GM18508 (cell line): ENCODE data around the gene IRF7.

Source experiments
- ATAC-seq: cut with Tn5 transposase; IDR thresholded peaks from one replicate; pipeline ENCODE4 v1.9.1; 2021; ENCODE audit warnings: moderate number of reproducible peaks; ENCODE audit not compliant: insufficient read depth, unreplicated experiment

The IRF7 gene

GRCh38 chr11:641806-642370, 26.1 kb upstream of the IRF7 start:
- ATAC-seq, result no peak

GRCh38 chr11:640021-640706, 24.4 kb upstream of the IRF7 start:
- ATAC-seq, result no peak

GRCh38 chr11:639332-639955, 23.7 kb upstream of the IRF7 start:
- ATAC-seq, result no peak

- ATAC-seq, result no peak
Measured at GRCh38 chr11:638631-639331, 23.0 kb upstream of the IRF7 start.

GRCh38 chr11:637593-638521, 22.1 kb upstream of the IRF7 start:
- no peak for ATAC-seq

- no peak for ATAC-seq
Measured at GRCh38 chr11:637333-637592, 21.5 kb upstream of the IRF7 start.

- ATAC-seq, result no peak
Measured at GRCh38 chr11:636511-637332, 21.0 kb upstream of the IRF7 start, which contains the start of gene DRD4. DRD4 (plus strand) TSS chr11:637269; CDS start chr11:637305, 36 bp downstream.

GRCh38 chr11:635945-636510, 20.3 kb upstream of the IRF7 start:
- no peak for ATAC-seq

- ATAC-seq, result no peak
Measured at GRCh38 chr11:630871-631270, 15.1 kb upstream of the IRF7 start.

- ATAC-seq, result no peak
Measured at GRCh38 chr11:629237-629583, 13.5 kb upstream of the IRF7 start.

GRCh38 chr11:628056-628455, 12.3 kb upstream of the IRF7 start:
- no peak for ATAC-seq

- ATAC-seq, result no peak
Measured at GRCh38 chr11:627308-627576, 11.5 kb upstream of the IRF7 start.

GRCh38 chr11:626475-627307, 10.9 kb upstream of the IRF7 start, which contains the start of gene SCT:
SCT (minus strand) TSS chr11:627181; CDS start chr11:627143, 38 bp downstream.
- ATAC-seq, result no peak

GRCh38 chr11:625636-626268, 10.0 kb upstream of the IRF7 start:
- no peak for ATAC-seq

GRCh38 chr11:624705-625635, 9.2 kb upstream of the IRF7 start, which contains the start of gene CDHR5:
CDHR5 (minus strand) TSS chr11:624955; CDS start chr11:624902, 53 bp downstream.
- ATAC-seq, result no peak

- no peak for ATAC-seq
Measured at GRCh38 chr11:623999-624704, 8.4 kb upstream of the IRF7 start.
